ENCODE results near the gene PAK1.

DNA sequence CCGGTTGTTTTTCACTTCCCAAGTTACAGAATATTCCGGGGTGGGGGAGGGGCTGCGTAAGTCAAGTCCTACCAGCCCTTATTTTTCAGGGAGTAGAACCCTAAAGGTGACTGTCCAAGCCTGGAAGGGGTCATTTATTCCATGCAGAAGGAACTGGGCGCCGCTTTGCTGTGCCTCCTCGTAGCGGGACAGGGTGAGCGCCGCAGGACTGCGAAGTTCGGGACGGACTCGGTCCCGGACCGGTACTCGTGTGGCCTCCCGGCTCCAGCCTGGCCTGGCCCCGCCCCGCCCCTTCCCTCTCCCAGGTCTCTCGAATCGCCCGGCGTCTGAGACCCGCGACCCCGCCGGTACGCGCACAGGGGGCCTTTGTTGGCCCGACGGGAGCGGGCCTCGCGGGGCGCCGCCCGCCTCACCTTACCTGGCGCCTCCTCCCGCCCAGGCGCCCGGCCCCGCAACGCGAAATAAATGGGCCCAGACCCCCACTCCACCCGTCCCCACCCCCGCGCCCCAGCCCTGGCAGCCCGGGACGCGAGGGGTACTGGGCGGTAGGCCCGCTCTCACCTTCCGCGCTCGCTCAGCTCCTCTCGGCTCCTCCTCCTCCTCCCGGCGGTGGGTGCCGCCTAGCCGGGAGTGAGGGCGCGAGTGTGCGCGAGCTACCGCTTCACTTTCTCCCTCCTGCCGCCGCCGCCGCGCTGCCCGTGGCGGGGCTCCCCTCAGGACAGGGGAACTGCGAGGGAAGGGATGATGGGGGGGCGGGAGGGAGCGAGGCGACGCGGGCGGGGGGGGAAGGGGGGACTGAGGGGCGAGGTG, 698 bp downstream of the PAK1 start:
- TF ChIP-seq CTCF (conservative IDR thresholded peaks at IDR 0.05) (no peak), EZH2 (IDR thresholded peaks at IDR 0.05; ENCODE audit: low read depth) (no peak)
